CD14-positive monocyte (primary cell): ENCODE measurements around the gene OBSCN. TPM values are rescaled to one million over a fixed set of nuclear protein-coding genes. Genes with fewer than 3 reads are reported as not detected.

ENCODE experiments used
- DNase-seq, 3 donors: peaks; one replicate each; pipeline ENCODE4 v3.0.0-alpha.2; 2011 to 2022
- H2AFZ ChIP-seq: 2 replicates; pipeline ENCODE4 v1.6.0; 2012; ENCODE audit warnings: mild to moderate bottlenecking, low read depth, low read length, inconsistent platforms; ENCODE audit not compliant: insufficient read depth, poor library complexity, severe bottlenecking
- H3K27ac ChIP-seq, 2 donors: 1 replicate in 1 of 2; 2 replicates in 1 of 2; pipeline ENCODE4 v1.5.1; 2012 to 2013; ENCODE audit warnings: low read length in 2 of 2, control low read depth in 1 of 2, inconsistent platforms in 1 of 2, low read depth in 1 of 2, mild to moderate bottlenecking in 1 of 2
- H3K27me3 ChIP-seq, 2 donors: one replicate each; pipeline versions ENCODE4 v1.6.0 to v1.6.1; 2011 to 2013; ENCODE audit warnings: low read length in 2 of 2; ENCODE audit not compliant: control insufficient read depth in 2 of 2, insufficient read depth in 2 of 2
- H3K36me3 ChIP-seq, 2 donors: replicated peaks in 1 of 2; 1 replicate in 1 of 2; 2 replicates in 1 of 2; pipeline versions ENCODE4 v1.5.1 to v1.6.1; 2012 to 2013; ENCODE audit warnings: low read length in 2 of 2, control low read depth in 1 of 2, inconsistent platforms in 1 of 2, mild to moderate bottlenecking in 1 of 2; ENCODE audit not compliant: insufficient read depth in 2 of 2, control insufficient read depth in 1 of 2
- H3K4me1 ChIP-seq, 2 donors: 1 replicate in 1 of 2; 2 replicates in 1 of 2; pipeline versions ENCODE4 v1.5.1 to v1.6.1; 2012 to 2013; ENCODE audit warnings: low read length in 2 of 2, control low read depth in 1 of 2, inconsistent platforms in 1 of 2, mild to moderate bottlenecking in 1 of 2, moderate library complexity in 1 of 2; ENCODE audit not compliant: insufficient read depth in 2 of 2, control insufficient read depth in 1 of 2
- H3K4me2 ChIP-seq: replicated peaks from 2 replicates; pipeline ENCODE3; 2012; ENCODE audit warnings: low read length, moderate library complexity, mild to moderate bottlenecking; ENCODE audit not compliant: poor library complexity, severe bottlenecking; ENCODE audit errors: extremely low read depth
- H3K4me3 ChIP-seq, 3 experiments: fragments of 200-600 bp in 1 of 3; sonication (generic) in 1 of 3; replicated peaks in 1 of 3; 1 replicate in 2 of 3; 2 replicates in 1 of 3; pipeline ENCODE4 v1.5.1; 2011 to 2013; ENCODE audit warnings: low read length in 3 of 3, mild to moderate bottlenecking in 3 of 3, control low read depth in 2 of 3, low read depth in 2 of 3, inconsistent platforms in 1 of 3, moderate library complexity in 1 of 3
- H3K79me2 ChIP-seq: 2 replicates; pipeline ENCODE4 v1.6.0; 2012; ENCODE audit warnings: mild to moderate bottlenecking, control low read depth, inconsistent platforms, low read length, moderate library complexity; ENCODE audit not compliant: insufficient read depth
- H3K9ac ChIP-seq: 2 replicates; pipeline ENCODE4 v1.6.0; 2017; ENCODE audit warnings: low read length, mild to moderate bottlenecking; ENCODE audit not compliant: insufficient read depth, poor library complexity, severe bottlenecking
- H3K9me3 ChIP-seq, 2 donors: replicated peaks in 1 of 2; 1 replicate in 1 of 2; 2 replicates in 1 of 2; pipeline versions ENCODE4 v1.5.1 to v1.6.1; 2012 to 2013; ENCODE audit warnings: low read length in 2 of 2, control low read depth in 1 of 2; ENCODE audit not compliant: control insufficient read depth in 1 of 2, insufficient read depth in 1 of 2
- H4K20me1 ChIP-seq: 2 replicates; pipeline ENCODE4 v1.6.0; 2012; ENCODE audit warnings: mild to moderate bottlenecking, low read length, control low read depth, moderate library complexity; ENCODE audit not compliant: insufficient read depth
- H3K27ac Mint-ChIP-seq, 7 donors: one replicate each; pipeline ENCODE4 v1.8.0; 2020; ENCODE audit warnings: mild to moderate bottlenecking in 7 of 7, mixed read lengths in 7 of 7, moderate library complexity in 6 of 7, inconsistent platforms in 2 of 7
- H3K27me3 Mint-ChIP-seq, 3 donors: one replicate each; pipeline ENCODE4 v1.8.0; 2021 to 2022; ENCODE audit warnings: low read depth in 3 of 3, mild to moderate bottlenecking in 3 of 3, mixed read lengths in 3 of 3, moderate library complexity in 3 of 3, inconsistent platforms in 1 of 3
- H3K36me3 Mint-ChIP-seq, 2 donors: one replicate each; pipeline ENCODE4 v1.8.0; 2020; ENCODE audit warnings: mixed read lengths in 2 of 2, inconsistent platforms in 1 of 2, mild to moderate bottlenecking in 1 of 2
- H3K4me1 Mint-ChIP-seq: one replicate; pipeline ENCODE4 v1.8.0; 2020; ENCODE audit warnings: mild to moderate bottlenecking, mixed read lengths
- H3K4me3 Mint-ChIP-seq, 2 donors: one replicate each; pipeline ENCODE4 v1.8.0; 2020; ENCODE audit warnings: mild to moderate bottlenecking in 2 of 2, mixed read lengths in 2 of 2, moderate library complexity in 1 of 2
- H3K9me3 Mint-ChIP-seq, 7 donors: one replicate each; pipeline ENCODE4 v1.8.0; 2020 to 2022; ENCODE audit warnings: mixed read lengths in 7 of 7, mild to moderate bottlenecking in 6 of 7, moderate library complexity in 6 of 7, inconsistent platforms in 2 of 7
- CTCF ChIP-seq: fragments of 200-600 bp; IDR thresholded peaks from one replicate; pipeline ENCODE4 v1.8.0; 2022; ENCODE audit warnings: antibody characterized with exemption, mild to moderate bottlenecking
- WGBS: methylation state at CpG from one replicate; pipeline ENCODE4 v1.1.5; 2013; ENCODE audit warnings: missing lambda C conversion rate; ENCODE audit not compliant: insufficient coverage; 5-methylcytosine and 5-hydroxymethylcytosine counted together
- intact Hi-C, 2 donors: fragments of 100-400 bp; cut with micrococcal nuclease; formaldehyde crosslinking; loops; one replicate each; pipeline versions ENCODE4 v1.15.0 to v1.15.1; 2023
- polyA plus RNA-seq, 3 donors: library from polyadenylated mRNA; depleted of rRNA in 1 of 3; unstranded in 2 of 3; stranded (reverse) in 1 of 3; fragments of 300-500 nt in 2 of 3; fragments of >200 nt in 1 of 3; fragmentation: Illumina TruSeq in 2 of 3; gene quantifications; 1 replicate in 2 of 3; 2 replicates in 1 of 3; pipeline ENCODE4 v1.2.3, GENCODE V29; 2012 to 2021

The OBSCN gene
- polyA plus RNA-seq, 3 donors = 0.57 to 1.5 (median 0.76) TPM

- Mint-ChIP-seq H3K4me3 (no peak overlapping the region), H3K36me3 (peaks cover 18 to 27% of the 10 kb centered on the region in 2 donors), H3K9me3 (peaks cover 0 to 9% (median 3%) of the 10 kb centered on the region in 7 donors), H3K27me3 (peaks cover 17 to 22% (median 20%) of the 10 kb centered on the region in 3 donors), H3K27ac (no peak overlapping the region), H3K4me1 (peaks cover 30% of the 10 kb centered on the region)
- WGBS = 98% methylated on average over 11 of the region's 11 CpGs
- intact Hi-C loops = loop anchor here in 1 of 2 donors (5.0 kb wide), 1 partner anchor 37 kb away; no protein-coding TSS in a partner anchor
- no peak overlapping the region for H3K4me3 ChIP-seq
- peaks cover 25% of the 10 kb centered on the region for H3K79me2 ChIP-seq
- peaks cover 13 to 22% of the 10 kb centered on the region in 2 donors for H3K4me1 ChIP-seq
- peaks cover 9 to 20% of the 10 kb centered on the region in 2 donors for H3K27me3 ChIP-seq
- no peak overlapping the region for H3K4me2 ChIP-seq
- no peak overlapping the region for H2AFZ ChIP-seq
- H3K36me3 ChIP-seq = peaks cover 3 to 14% of the 10 kb centered on the region in 2 donors
- peaks cover 2% of the 10 kb centered on the region for H4K20me1 ChIP-seq
- H3K9me3 ChIP-seq = peaks cover 0 to 8% of the 10 kb centered on the region in 2 donors
- no peak overlapping the region for H3K9ac ChIP-seq
- TF ChIP-seq CTCF = no peak
- no peak overlapping the region for H3K27ac ChIP-seq
- DNase-seq = no peak
Observed at GRCh38 chr1:228410671-228411070, 202.8 kb downstream of the OBSCN start.

GRCh38 chr1:228411121-228411520 lies 203.3 kb downstream of the OBSCN start:
- WGBS = 100% methylated on average over 3 of the region's 5 CpGs
- DNase-seq = no peak
- peaks cover 3 to 14% of the 10 kb centered on the region in 2 donors for H3K36me3 ChIP-seq
- H3K4me3 Mint-ChIP-seq = no peak overlapping the region
- TF ChIP-seq CTCF = no peak
- no peak overlapping the region for H3K27ac ChIP-seq
- H2AFZ ChIP-seq = no peak overlapping the region
- H3K36me3 Mint-ChIP-seq = peaks cover 19 to 27% of the 10 kb centered on the region in 2 donors
- H3K9me3 Mint-ChIP-seq = peaks cover 0 to 9% (median 4%) of the 10 kb centered on the region in 7 donors
- peaks cover 14 to 25% of the 10 kb centered on the region in 2 donors for H3K27me3 ChIP-seq
- H3K4me3 ChIP-seq = no peak overlapping the region
- H3K27ac Mint-ChIP-seq = no peak overlapping the region
- H3K4me2 ChIP-seq = no peak overlapping the region
- H3K79me2 ChIP-seq = peaks cover 20% of the 10 kb centered on the region
- peaks cover 3% of the 10 kb centered on the region for H4K20me1 ChIP-seq
- no peak overlapping the region for H3K9ac ChIP-seq
- peaks cover 14 to 22% of the 10 kb centered on the region in 2 donors for H3K4me1 ChIP-seq
- peaks cover 32% of the 10 kb centered on the region for H3K4me1 Mint-ChIP-seq
- intact Hi-C loops = loop anchor here in 1 of 2 donors (5.0 kb wide), 1 partner anchor 36 kb away; no protein-coding TSS in a partner anchor
- peaks cover 0 to 12% of the 10 kb centered on the region in 2 donors for H3K9me3 ChIP-seq
- H3K27me3 Mint-ChIP-seq = peaks cover 21 to 26% (median 25%) of the 10 kb centered on the region in 3 donors
